IMR-90 (cell line): ENCODE data around the gene GARNL3. TPM values are rescaled to one million over a fixed set of nuclear protein-coding genes. Genes with fewer than 3 reads are reported as not detected.

Experiments
- ATAC-seq: fragments of 200-7000 bp; cut with Tn5 transposase; 2 replicates; pipeline ENCODE4 v1.9.1; 2020; ENCODE audit warnings: low read depth, mild to moderate bottlenecking, moderate library complexity
- BruUV-seq: library from RNA; stranded (reverse); fragments of 400-500 nt; replicated peaks from 2 replicates; lab custom pipeline; 2021; lab: Mats Ljungman, UMichigan
- CTCF ChIA-PET: fragments of 300-600 bp; formaldehyde crosslinking; extraction: SDS; loops from one replicate; lab custom pipeline; 2021; ENCODE audit warnings: antibody characterized with exemption; lab: Yijun Ruan, JAX
- POLR2A ChIA-PET: fragments of 300-600 bp; sonication (Branson Sonifier 250); formaldehyde crosslinking; loops from one replicate; lab custom pipeline; 2022; ENCODE audit warnings: antibody characterized with exemption; ENCODE audit not compliant: unreplicated experiment; lab: Charles Lee
- DNase-seq: peaks from one replicate; pipeline ENCODE4 v3.0.0; 2013
- H2AFZ ChIP-seq: replicated peaks from 2 replicates; pipeline ENCODE3; 2013; ENCODE audit warnings: low read length, mild to moderate bottlenecking; ENCODE audit not compliant: poor library complexity
- H2AK5ac ChIP-seq: 2 replicates; pipeline ENCODE4 v1.6.1; 2013; ENCODE audit warnings: low read depth, low read length, inconsistent platforms
- H2AK9ac ChIP-seq: replicated peaks from 2 replicates; pipeline ENCODE3; 2013; ENCODE audit warnings: mild to moderate bottlenecking, low read depth, low read length, moderate library complexity; ENCODE audit not compliant: poor library complexity
- H2BK120ac ChIP-seq: 2 replicates; pipeline ENCODE4 v1.6.1; 2013; ENCODE audit warnings: low read depth, low read length, inconsistent platforms
- H2BK15ac ChIP-seq: 3 replicates; pipeline ENCODE4 v1.6.1; 2013; ENCODE audit warnings: low read depth, low read length, inconsistent platforms
- H2BK20ac ChIP-seq: 2 replicates; pipeline ENCODE4 v1.6.1; 2013; ENCODE audit warnings: low read depth, mild to moderate bottlenecking, inconsistent platforms, low read length, moderate library complexity
- H2BK5ac ChIP-seq: 2 replicates; pipeline ENCODE4 v1.6.1; 2013; ENCODE audit warnings: mild to moderate bottlenecking, low read depth, low read length, inconsistent platforms; ENCODE audit not compliant: poor library complexity, severe bottlenecking
- H3K14ac ChIP-seq: replicated peaks from 2 replicates; pipeline ENCODE4 v1.6.1; 2013; ENCODE audit warnings: low read depth, low read length, inconsistent platforms
- H3K18ac ChIP-seq: 2 replicates; pipeline ENCODE4 v1.6.1; 2013; ENCODE audit warnings: low read depth, low read length, control low read depth
- H3K23ac ChIP-seq: 2 replicates; pipeline ENCODE4 v1.6.1; 2013; ENCODE audit warnings: low read depth, low read length, inconsistent platforms
- H3K27ac ChIP-seq: 2 replicates; pipeline ENCODE4 v1.5.1; 2013; ENCODE audit warnings: mild to moderate bottlenecking, control low read depth, low read length; ENCODE audit not compliant: insufficient read depth
- H3K27me3 ChIP-seq: 2 replicates; pipeline ENCODE4 v1.6.1; 2013; ENCODE audit warnings: low read length; ENCODE audit not compliant: control insufficient read depth, insufficient read depth
- H3K36me3 ChIP-seq: 2 replicates; pipeline ENCODE4 v1.6.1; 2013; ENCODE audit warnings: low read length, mixed read lengths; ENCODE audit not compliant: control insufficient read depth, insufficient read depth
- H3K4ac ChIP-seq: 2 replicates; pipeline ENCODE4 v1.6.1; 2013; ENCODE audit warnings: low read depth, low read length, inconsistent platforms
- H3K4me1 ChIP-seq: 2 replicates; pipeline ENCODE4 v1.6.1; 2013; ENCODE audit warnings: low read length, mixed read lengths; ENCODE audit not compliant: control insufficient read depth, insufficient read depth
- H3K4me2 ChIP-seq: 2 replicates; pipeline ENCODE4 v1.6.1; 2013; ENCODE audit warnings: low read depth, mild to moderate bottlenecking, control low read depth, low read length, moderate library complexity
- H3K4me3 ChIP-seq: 2 replicates; pipeline ENCODE4 v1.5.1; 2013; ENCODE audit warnings: low read depth, mild to moderate bottlenecking, control low read depth, low read length, moderate library complexity; ENCODE audit not compliant: insufficient read depth
- H3K56ac ChIP-seq: 2 replicates; pipeline ENCODE4 v1.6.1; 2013; ENCODE audit warnings: low read length, inconsistent platforms; ENCODE audit not compliant: insufficient read depth; ENCODE audit errors: extremely low read depth
- H3K79me1 ChIP-seq, 2 experiments: 2 replicates each; pipeline ENCODE4 v1.6.1; 2013; ENCODE audit warnings: low read length in 2 of 2, inconsistent platforms in 1 of 2, low read depth in 1 of 2
- H3K9ac ChIP-seq: 2 replicates; pipeline ENCODE4 v1.6.1; 2013; ENCODE audit warnings: low read depth, low read length, control low read depth
- H3K9me1 ChIP-seq: 2 replicates; pipeline ENCODE4 v1.6.1; 2013; ENCODE audit warnings: low read length, inconsistent platforms; ENCODE audit not compliant: insufficient read depth
- H3K9me3 ChIP-seq: 2 replicates; pipeline ENCODE4 v1.6.1; 2013; ENCODE audit warnings: low read length; ENCODE audit not compliant: control insufficient read depth, insufficient read depth
- H4K20me1 ChIP-seq: 2 replicates; pipeline ENCODE4 v1.6.1; 2013; ENCODE audit warnings: low read length, inconsistent platforms; ENCODE audit not compliant: insufficient read depth
- H4K5ac ChIP-seq: 2 replicates; pipeline ENCODE4 v1.6.1; 2013; ENCODE audit warnings: mild to moderate bottlenecking, low read depth, low read length, control low read depth
- H4K8ac ChIP-seq, 2 experiments: 2 replicates each; pipeline ENCODE4 v1.6.1; 2013; ENCODE audit warnings: low read depth in 2 of 2, low read length in 2 of 2, control low read depth in 1 of 2, inconsistent platforms in 1 of 2
- H4K91ac ChIP-seq: 2 replicates; pipeline ENCODE4 v1.6.1; 2013; ENCODE audit warnings: low read depth, low read length, inconsistent platforms; ENCODE audit not compliant: insufficient read depth
- BHLHE40 ChIP-seq: fragments of 150-350 bp; IDR thresholded peaks from 2 replicates; pipeline ENCODE4 v1.6.1; 2016; ENCODE audit warnings: mild to moderate bottlenecking, low read depth, low read length
- CEBPB ChIP-seq: IDR thresholded peaks from 2 replicates; pipeline ENCODE4 v1.6.1; 2012; ENCODE audit warnings: low read depth, low read length, improper control_type of control experiment
- CHD1 ChIP-seq: IDR thresholded peaks from 2 replicates; pipeline ENCODE4 v1.6.1; 2012; ENCODE audit warnings: low read depth, low read length, improper control_type of control experiment
- MAFK ChIP-seq: IDR thresholded peaks from 2 replicates; pipeline ENCODE4 v1.6.1; 2012; ENCODE audit warnings: low read depth, low read length, improper control_type of control experiment
- MAZ ChIP-seq: IDR thresholded peaks from 2 replicates; pipeline ENCODE4 v1.6.1; 2012; ENCODE audit warnings: low read depth, mild to moderate bottlenecking, low read length, improper control_type of control experiment, moderate library complexity, borderline replicate concordance
- MXI1 ChIP-seq: IDR thresholded peaks from 2 replicates; pipeline ENCODE4 v1.6.1; 2012; ENCODE audit warnings: low read depth, mild to moderate bottlenecking, low read length, moderate library complexity, borderline replicate concordance
- NFE2L2 ChIP-seq: fragments of 150-350 bp; IDR thresholded peaks from 2 replicates; pipeline ENCODE4 v1.6.1; 2016; ENCODE audit warnings: low read depth, mild to moderate bottlenecking, low read length
- POLR2A ChIP-seq: IDR thresholded peaks from 2 replicates; pipeline ENCODE4 v1.6.1; 2012; ENCODE audit warnings: mild to moderate bottlenecking, low read depth, low read length
- RAD21 ChIP-seq: IDR thresholded peaks from 2 replicates; pipeline ENCODE4 v1.6.1; 2012; ENCODE audit warnings: low read length, improper control_type of control experiment
- RCOR1 ChIP-seq: IDR thresholded peaks from 2 replicates; pipeline ENCODE4 v1.6.1; 2012; ENCODE audit warnings: mild to moderate bottlenecking, low read length, improper control_type of control experiment; ENCODE audit not compliant: insufficient replicate concordance
- RFX5 ChIP-seq: IDR thresholded peaks from 2 replicates; pipeline ENCODE4 v1.8.0; 2012; ENCODE audit warnings: low read depth, mild to moderate bottlenecking, low read length, moderate library complexity
- SMC3 ChIP-seq: fragments of 150-350 bp; IDR thresholded peaks from 2 replicates; pipeline ENCODE4 v1.6.1; 2016; ENCODE audit warnings: low read depth, mild to moderate bottlenecking, antibody characterized with exemption, low read length, moderate library complexity
- WGBS, 2 experiments: methylation state at CpG; one replicate each; pipeline versions ENCODE4 v1.1.5 to v1.1.7; 2013; ENCODE audit warnings: missing lambda C conversion rate in 2 of 2; ENCODE audit not compliant: insufficient read length in 1 of 2; ENCODE audit errors: extremely low coverage in 2 of 2; 5-methylcytosine and 5-hydroxymethylcytosine counted together
- dilution Hi-C: fragments of 300-500 bp; cut with HindIII; formaldehyde crosslinking; loops from one replicate; pipeline ENCODE4 v1.14.3; 2018; ENCODE audit warnings: low sequenced_read_pairs; ENCODE audit not compliant: unreplicated experiment
- in situ Hi-C: fragments of 300-500 bp; cut with MboI; formaldehyde crosslinking; loops from 3 replicates; pipeline ENCODE4 v1.14.3; 2019; ENCODE audit warnings: low sequenced_read_pairs, inconsistent platforms, mixed read lengths
- intact Hi-C: fragments of 100-400 bp; cut with micrococcal nuclease; formaldehyde crosslinking; loops from 2 replicates; pipeline ENCODE4 v1.10.0; 2022
- polyA plus RNA-seq, 3 experiments: library from polyadenylated mRNA; depleted of rRNA; stranded (reverse); fragments of >200 nt; gene quantifications; 2 replicates each; pipeline ENCODE4 v1.2.3, GENCODE V29; 2012; ENCODE audit warnings: low replicate concordance in 1 of 3
- total RNA-seq: library from RNA; depleted of rRNA; stranded (reverse); fragments of >200 nt; gene quantifications from 2 replicates; pipeline ENCODE4 v1.2.3, GENCODE V29; 2012
- TF ChIP-seq, protein P1 (sequence below): fragments of 150-350 bp; IDR thresholded peaks from 2 replicates; pipeline ENCODE4 v1.6.1; 2016; ENCODE audit warnings: low read depth, mild to moderate bottlenecking, low read length, moderate library complexity, borderline replicate concordance
- TF ChIP-seq, protein P2 (sequence below): conservative IDR thresholded peaks from 2 replicates; pipeline ENCODE4 v1.5.1; 2012; ENCODE audit warnings: mild to moderate bottlenecking, low read depth, low read length, improper control_type of control experiment
- TF ChIP-seq, protein P3 (sequence below): fragments of 150-350 bp; IDR thresholded peaks from 2 replicates; pipeline ENCODE4 v1.6.1; 2017; ENCODE audit warnings: mild to moderate bottlenecking, antibody characterized with exemption, low read length, low read depth

GARNL3 gene
- total and polyA plus RNA-seq, 2 of the 4 experiments (the other 2 are of a cell fraction): 1.9 to 5.0 TPM

DNA sequence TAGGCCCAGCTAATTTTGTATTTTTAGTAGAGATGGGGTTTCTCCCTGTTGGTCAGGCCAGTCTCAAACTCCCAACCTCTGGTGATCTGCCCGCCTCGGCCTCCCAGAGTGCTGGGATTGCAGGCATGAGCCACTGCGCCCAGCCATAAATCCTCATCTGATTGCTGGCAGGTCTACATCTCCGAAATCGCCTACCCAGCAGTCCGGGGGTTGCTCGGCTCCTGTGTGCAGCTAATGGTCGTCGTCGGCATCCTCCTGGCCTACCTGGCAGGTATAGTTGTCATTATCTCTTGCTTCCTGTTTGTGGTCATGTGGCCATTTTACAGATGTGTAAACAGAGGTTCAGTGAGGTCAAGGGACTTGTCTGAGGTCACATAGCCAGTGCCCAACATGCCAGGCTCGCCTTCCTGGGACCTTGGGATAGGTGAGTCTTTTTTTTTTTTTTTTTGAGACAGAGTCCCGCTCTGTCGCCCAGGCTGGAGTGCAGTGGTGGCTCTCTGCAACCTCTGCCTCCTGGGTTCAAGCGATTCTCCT is 135.2 kb downstream of the GARNL3 start:
- no peak overlapping the region for H3K56ac ChIP-seq
- H3K36me3 ChIP-seq: peaks cover 1% of the 10 kb centered on the region; the same call in 1 of the 2 replicates
- H3K9me1 ChIP-seq: peaks cover 3% of the 10 kb centered on the region; the same call in 1 of the 2 replicates
- intact Hi-C loops: loop anchor here (10.0 kb wide), 1 partner anchor 115 kb away; no protein-coding TSS in a partner anchor
- H3K9me3 ChIP-seq: no peaks in the 10 kb centered on the region
- no peak overlapping the region for H2AFZ ChIP-seq
- H3K4ac ChIP-seq: no peak overlapping the region
- ChIA-PET POLR2A (interaction anchor here (0.7 kb wide), 1 partner anchor 91 kb away, joined by 11 read pairs; no protein-coding TSS in a partner anchor), CTCF (no interaction called here)
- H3K18ac ChIP-seq: no peak overlapping the region
- H2BK15ac ChIP-seq: no peak overlapping the region
- DNase-seq: no peak
- no peak overlapping the region for H4K91ac ChIP-seq
- peaks cover 6% of the 10 kb centered on the region; the same call in 1 of the 2 replicates for H4K20me1 ChIP-seq
- in situ Hi-C loops: loop anchor here (5.0 to 25.0 kb wide), 2 partner anchors 183 to 463 kb away; no protein-coding TSS in a partner anchor
- H3K27me3 ChIP-seq: peaks cover 5% of the 10 kb centered on the region; the same call in 1 of the 2 replicates
- no peak overlapping the region for H2BK120ac ChIP-seq
- H3K4me3 ChIP-seq: no peak overlapping the region
- BruUV-seq: no TSS peak
- H3K79me1 ChIP-seq: peaks cover 0 to 13% of the 10 kb centered on the region in 2 experiments; a peak in 2 of 4 replicates
- dilution Hi-C loops: no loop called here
- no peak overlapping the region for H4K5ac ChIP-seq
- no peak overlapping the region for H3K27ac ChIP-seq
- no peak overlapping the region for H3K4me2 ChIP-seq
- H4K8ac ChIP-seq: no peak overlapping the region
- no peak overlapping the region for H2AK5ac ChIP-seq
- H3K4me1 ChIP-seq: peaks cover 2% of the 10 kb centered on the region; the same call in 1 of the 2 replicates
- no peak overlapping the region for H3K9ac ChIP-seq
- H3K23ac ChIP-seq: no peak overlapping the region
- ATAC-seq: no peak
- no peak overlapping the region for H3K14ac ChIP-seq
- H2BK5ac ChIP-seq: no peak overlapping the region
- WGBS, 2 experiments: 95% methylated on average over 4 of the region's 14 CpGs; no CpG with 5 or more reads in 1 of the 2 experiments
- no peak overlapping the region for H2BK20ac ChIP-seq
- H2AK9ac ChIP-seq: peak overlapping the region; percentile 36
- TF ChIP-seq, protein P1, sequence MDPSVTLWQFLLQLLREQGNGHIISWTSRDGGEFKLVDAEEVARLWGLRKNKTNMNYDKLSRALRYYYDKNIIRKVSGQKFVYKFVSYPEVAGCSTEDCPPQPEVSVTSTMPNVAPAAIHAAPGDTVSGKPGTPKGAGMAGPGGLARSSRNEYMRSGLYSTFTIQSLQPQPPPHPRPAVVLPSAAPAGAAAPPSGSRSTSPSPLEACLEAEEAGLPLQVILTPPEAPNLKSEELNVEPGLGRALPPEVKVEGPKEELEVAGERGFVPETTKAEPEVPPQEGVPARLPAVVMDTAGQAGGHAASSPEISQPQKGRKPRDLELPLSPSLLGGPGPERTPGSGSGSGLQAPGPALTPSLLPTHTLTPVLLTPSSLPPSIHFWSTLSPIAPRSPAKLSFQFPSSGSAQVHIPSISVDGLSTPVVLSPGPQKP: no peak
- TF ChIP-seq, protein P2, sequence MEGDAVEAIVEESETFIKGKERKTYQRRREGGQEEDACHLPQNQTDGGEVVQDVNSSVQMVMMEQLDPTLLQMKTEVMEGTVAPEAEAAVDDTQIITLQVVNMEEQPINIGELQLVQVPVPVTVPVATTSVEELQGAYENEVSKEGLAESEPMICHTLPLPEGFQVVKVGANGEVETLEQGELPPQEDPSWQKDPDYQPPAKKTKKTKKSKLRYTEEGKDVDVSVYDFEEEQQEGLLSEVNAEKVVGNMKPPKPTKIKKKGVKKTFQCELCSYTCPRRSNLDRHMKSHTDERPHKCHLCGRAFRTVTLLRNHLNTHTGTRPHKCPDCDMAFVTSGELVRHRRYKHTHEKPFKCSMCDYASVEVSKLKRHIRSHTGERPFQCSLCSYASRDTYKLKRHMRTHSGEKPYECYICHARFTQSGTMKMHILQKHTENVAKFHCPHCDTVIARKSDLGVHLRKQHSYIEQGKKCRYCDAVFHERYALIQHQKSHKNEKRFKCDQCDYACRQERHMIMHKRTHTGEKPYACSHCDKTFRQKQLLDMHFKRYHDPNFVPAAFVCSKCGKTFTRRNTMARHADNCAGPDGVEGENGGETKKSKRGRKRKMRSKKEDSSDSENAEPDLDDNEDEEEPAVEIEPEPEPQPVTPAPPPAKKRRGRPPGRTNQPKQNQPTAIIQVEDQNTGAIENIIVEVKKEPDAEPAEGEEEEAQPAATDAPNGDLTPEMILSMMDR: no peak
- TF ChIP-seq, protein P3, sequence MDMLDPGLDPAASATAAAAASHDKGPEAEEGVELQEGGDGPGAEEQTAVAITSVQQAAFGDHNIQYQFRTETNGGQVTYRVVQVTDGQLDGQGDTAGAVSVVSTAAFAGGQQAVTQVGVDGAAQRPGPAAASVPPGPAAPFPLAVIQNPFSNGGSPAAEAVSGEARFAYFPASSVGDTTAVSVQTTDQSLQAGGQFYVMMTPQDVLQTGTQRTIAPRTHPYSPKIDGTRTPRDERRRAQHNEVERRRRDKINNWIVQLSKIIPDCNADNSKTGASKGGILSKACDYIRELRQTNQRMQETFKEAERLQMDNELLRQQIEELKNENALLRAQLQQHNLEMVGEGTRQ: no peak
- TF ChIP-seq NFE2L2: no peak
- TF ChIP-seq SMC3: no peak
- TF ChIP-seq MAZ: no peak
- no peak for TF ChIP-seq CHD1
- no peak for TF ChIP-seq CEBPB
- TF ChIP-seq POLR2A: no peak
- no peak for TF ChIP-seq MXI1
- TF ChIP-seq BHLHE40: no peak
- no peak for TF ChIP-seq RCOR1
- no peak for TF ChIP-seq MAFK
- TF ChIP-seq RFX5: no peak
- TF ChIP-seq RAD21: no peak
